Stimulated activated CD8-positive, alpha-beta memory T cell treated with anti-CD3 and anti-CD28 coated beads, Interleukin-2, amount 100 ng/mL, for 48 hours (primary cell): ENCODE measurements around the gene THAP7.

Experiments used
- DNase-seq, 2 donors: peaks; one replicate each; pipeline ENCODE4 v3.0.0-alpha.2; 2020; ENCODE audit warnings: low read depth in 2 of 2

Gene THAP7

GRCh38 chr22:21031545-21032036 lies 29.7 kb upstream of the THAP7 start:
- no peak for DNase-seq

GRCh38 chr22:21030621-21031544 lies 29.0 kb upstream of the THAP7 start:
- no peak for DNase-seq

- DNase-seq, result no peak
Measured at GRCh38 chr22:21030032-21030431, 28.1 kb upstream of the THAP7 start.

GRCh38 chr22:21029486-21030025 lies 27.6 kb upstream of the THAP7 start:
- no peak for DNase-seq

GRCh38 chr22:21028277-21029251 lies 26.6 kb upstream of the THAP7 start:
- DNase-seq, result no peak

GRCh38 chr22:21026783-21027692 lies 25.1 kb upstream of the THAP7 start:
- DNase-seq, result no peak

- no peak for DNase-seq
Measured at GRCh38 chr22:21025763-21026755, 24.1 kb upstream of the THAP7 start.

- DNase-seq, result no peak
Measured at GRCh38 chr22:21025266-21025665, 23.3 kb upstream of the THAP7 start.

- no peak for DNase-seq
Measured at GRCh38 chr22:21022955-21023614, 21.2 kb upstream of the THAP7 start.

- DNase-seq, result no peak
Measured at GRCh38 chr22:21022507-21022906, 20.6 kb upstream of the THAP7 start.

- no peak for DNase-seq
Measured at GRCh38 chr22:21020802-21021429, 19.0 kb upstream of the THAP7 start.

- no peak for DNase-seq
Measured at GRCh38 chr22:21018314-21018713, 16.4 kb upstream of the THAP7 start.

GRCh38 chr22:21016644-21017420 lies 14.9 kb upstream of the THAP7 start:
- no peak for DNase-seq

GRCh38 chr22:21015466-21016006 lies 13.6 kb upstream of the THAP7 start:
- DNase-seq, result no peak

- DNase-seq, result no peak
Measured at GRCh38 chr22:21014726-21015465, 13.0 kb upstream of the THAP7 start, which contains the start of gene P2RX6. P2RX6 (plus strand) TSS chr22:21015165; CDS start chr22:21015175, 10 bp downstream.

- DNase-seq, result peak; percentile 85 to 87
Measured at GRCh38 chr22:21014202-21014725, 12.3 kb upstream of the THAP7 start.
